Measurements from ENCODE around the gene LIPE.

LIPE gene

GRCh38 chr19:42443944-42444398 lies 16.8 kb upstream of the LIPE start:
- DNase-seq (ENCODE audit: low read depth) = no peak

GRCh38 chr19:42442833-42443232 lies 15.6 kb upstream of the LIPE start, which contains the start of gene CXCL17:
Gene CXCL17 (minus strand): TSS chr19:42442946. CDS start chr19:42442832, 114 bp downstream.
- no peak for DNase-seq (ENCODE audit: low read depth)

- no peak for DNase-seq (ENCODE audit: low read depth)
These were observed 13.9 kb upstream of the LIPE start for GRCh38 chr19:42441049-42441445.

- DNase-seq (ENCODE audit: low read depth) = peak; percentile 67
These were observed 13.3 kb upstream of the LIPE start for GRCh38 chr19:42440357-42441048.

- no peak for DNase-seq (ENCODE audit: low read depth)
These were observed 8.8 kb upstream of the LIPE start for GRCh38 chr19:42436006-42436405.

GRCh38 chr19:42435316-42435715 lies 8.1 kb upstream of the LIPE start:
- DNase-seq (ENCODE audit: low read depth) = no peak

GRCh38 chr19:42433503-42434260 lies 6.5 kb upstream of the LIPE start:
- DNase-seq (ENCODE audit: low read depth) = peak; percentile 32

- DNase-seq (ENCODE audit: low read depth) = no peak
These were observed 4.3 kb upstream of the LIPE start for GRCh38 chr19:42431486-42431885.

- DNase-seq (ENCODE audit: low read depth) = no peak
These were observed 1.5 kb upstream of the LIPE start for GRCh38 chr19:42428676-42429075.

- no peak for DNase-seq (ENCODE audit: low read depth)
These were observed 545 bp downstream of the LIPE start for GRCh38 chr19:42426643-42427042.

- DNase-seq (ENCODE audit: low read depth) = no peak
These were observed 2.5 kb downstream of the LIPE start for GRCh38 chr19:42424712-42425131.

- DNase-seq (ENCODE audit: low read depth) = no peak
These were observed 2.9 kb downstream of the LIPE start for GRCh38 chr19:42424345-42424707.

- peak; percentile 84 for DNase-seq (ENCODE audit: low read depth)
These were observed 3.5 kb downstream of the LIPE start for GRCh38 chr19:42423462-42424344.

- DNase-seq (ENCODE audit: low read depth) = peak; percentile 10
These were observed 4.2 kb downstream of the LIPE start for GRCh38 chr19:42422901-42423461.

- DNase-seq (ENCODE audit: low read depth) = no peak
These were observed 4.9 kb downstream of the LIPE start for GRCh38 chr19:42422092-42422900.

- DNase-seq (ENCODE audit: low read depth) = no peak
These were observed 5.6 kb downstream of the LIPE start for GRCh38 chr19:42421591-42422031.

- no peak for DNase-seq (ENCODE audit: low read depth)
These were observed 6.1 kb downstream of the LIPE start for GRCh38 chr19:42421101-42421500.

- DNase-seq (ENCODE audit: low read depth) = peak; percentile 64
These were observed 7.1 kb downstream of the LIPE start for GRCh38 chr19:42420055-42420544.

- no peak for DNase-seq (ENCODE audit: low read depth)
These were observed 7.9 kb downstream of the LIPE start for GRCh38 chr19:42419309-42419708.

- DNase-seq (ENCODE audit: low read depth) = no peak
These were observed 14.5 kb downstream of the LIPE start for GRCh38 chr19:42412661-42413076.

GRCh38 chr19:42412227-42412626 lies 15.0 kb downstream of the LIPE start:
- no peak for DNase-seq (ENCODE audit: low read depth)
